B cell (primary cell): Measurements from ENCODE around the gene LEMD2.

ENCODE experiments used
- CTCF ChIP-seq: fragments of 200-600 bp; IDR thresholded peaks from one replicate; pipeline ENCODE4 v1.8.0; 2022; ENCODE audit warnings: antibody characterized with exemption, mild to moderate bottlenecking
- EZH2 ChIP-seq: IDR thresholded peaks from 2 replicates; pipeline ENCODE4 v1.6.1; 2012; ENCODE audit warnings: borderline replicate concordance, low read depth, mild to moderate bottlenecking, moderate library complexity, low read length; ENCODE audit not compliant: insufficient read depth, poor library complexity, severe bottlenecking

GRCh38 chr6:33738879-33739278 is 50.1 kb downstream of the LEMD2 start:
- TF ChIP-seq CTCF (no peak), EZH2 (no peak)
